ENCODE data around the gene SEPTIN3.

SEPTIN3 gene, protein sequence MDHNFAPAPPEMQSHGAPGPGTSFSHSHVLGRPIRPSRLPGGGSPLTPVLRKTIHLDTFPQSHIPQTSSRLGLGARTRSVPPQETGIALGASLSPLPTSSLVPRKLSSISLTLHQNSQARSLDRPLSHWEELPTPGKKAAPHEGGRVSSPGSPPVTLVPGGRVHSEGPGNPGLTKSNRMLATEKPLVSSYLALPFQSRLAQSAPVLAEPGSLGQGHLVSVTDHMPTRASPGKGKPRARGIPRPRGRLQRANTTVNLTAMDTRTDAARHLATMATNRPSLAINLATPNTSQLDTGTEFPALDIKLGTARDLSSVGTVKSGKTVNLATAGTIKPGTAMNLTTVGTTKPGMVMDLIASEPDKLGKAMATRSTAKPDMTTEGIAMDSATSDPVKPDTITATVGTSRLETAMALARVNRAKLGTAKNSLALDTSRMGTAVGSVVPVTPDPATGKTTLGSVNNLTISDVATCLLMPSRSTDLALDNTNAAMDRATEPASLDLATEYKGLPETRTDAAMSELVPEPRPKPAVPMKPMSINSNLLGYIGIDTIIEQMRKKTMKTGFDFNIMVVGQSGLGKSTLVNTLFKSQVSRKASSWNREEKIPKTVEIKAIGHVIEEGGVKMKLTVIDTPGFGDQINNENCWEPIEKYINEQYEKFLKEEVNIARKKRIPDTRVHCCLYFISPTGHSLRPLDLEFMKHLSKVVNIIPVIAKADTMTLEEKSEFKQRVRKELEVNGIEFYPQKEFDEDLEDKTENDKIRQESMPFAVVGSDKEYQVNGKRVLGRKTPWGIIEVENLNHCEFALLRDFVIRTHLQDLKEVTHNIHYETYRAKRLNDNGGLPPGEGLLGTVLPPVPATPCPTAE

DNA sequence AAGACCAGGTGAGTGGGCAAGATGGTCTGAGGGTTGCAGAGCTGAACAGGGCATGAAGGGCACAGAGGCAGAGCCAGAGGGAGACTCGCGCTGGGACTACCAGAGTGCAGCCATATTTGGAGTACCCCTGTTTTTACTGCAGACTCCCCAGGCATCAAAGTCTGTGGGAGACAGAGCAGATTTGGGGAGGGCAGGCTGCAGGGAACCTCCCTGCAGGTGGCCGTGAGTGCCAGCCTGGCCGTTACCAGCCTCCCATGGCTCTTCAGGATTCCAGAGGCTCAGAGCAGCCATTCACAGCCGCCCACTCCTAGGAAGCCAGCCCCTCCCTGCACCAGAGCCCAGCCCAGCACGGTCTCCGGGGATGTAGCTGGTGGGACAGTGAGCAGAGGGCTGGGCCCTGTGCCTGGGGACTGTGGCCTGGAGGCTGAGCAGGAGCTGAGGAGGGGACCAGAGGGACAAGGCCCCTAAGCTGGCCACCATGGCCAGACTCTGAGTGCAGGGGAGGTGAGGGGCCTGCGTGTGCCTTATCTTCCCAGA lies at the start of gene SEPTIN3:
SEPTIN3 (plus strand) TSS at position 334 of the 537 bp plus-strand sequence. CDS start 2,050 bp downstream, outside the sequence.
- DNase-seq (ENCODE audit: low read depth in 2 of 2): no peak

DNA sequence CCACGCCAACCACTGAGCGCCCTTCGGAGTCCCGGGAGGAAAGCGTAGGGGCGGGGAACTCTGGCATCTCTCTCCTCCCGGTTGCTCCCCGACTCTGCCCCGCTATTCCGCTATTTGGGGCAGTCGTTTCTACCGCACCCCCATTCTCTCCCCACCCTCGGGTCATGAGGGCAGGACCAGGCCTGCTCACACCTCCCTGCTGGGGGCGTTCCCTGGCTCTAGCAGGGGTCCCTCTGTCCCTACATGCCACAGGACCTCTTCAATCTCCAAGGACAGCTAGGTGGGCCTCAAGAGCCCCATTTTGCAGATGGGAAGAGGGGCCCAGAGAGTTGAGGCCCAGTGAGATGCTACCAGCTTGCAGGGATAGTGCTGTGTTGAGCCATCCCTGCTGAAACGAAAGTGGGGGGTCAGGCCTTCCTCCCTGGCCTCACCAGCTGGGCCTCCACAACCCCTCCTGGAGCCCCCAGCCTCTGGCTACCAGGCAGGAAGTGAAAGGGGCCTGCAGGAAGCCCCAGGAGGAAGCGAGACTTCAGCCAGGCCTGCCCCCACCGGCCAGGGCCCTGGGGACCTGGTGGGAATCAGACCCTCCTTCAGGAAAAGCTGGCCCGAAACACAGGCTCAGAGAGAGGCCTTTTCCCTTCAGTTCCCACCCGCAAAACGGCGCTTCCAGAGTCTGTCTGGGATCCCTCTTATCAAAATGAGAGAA lies 48.8 kb upstream of the SEPTIN3 start:
- no peak for DNase-seq (ENCODE audit: low read depth in 2 of 2)

DNA sequence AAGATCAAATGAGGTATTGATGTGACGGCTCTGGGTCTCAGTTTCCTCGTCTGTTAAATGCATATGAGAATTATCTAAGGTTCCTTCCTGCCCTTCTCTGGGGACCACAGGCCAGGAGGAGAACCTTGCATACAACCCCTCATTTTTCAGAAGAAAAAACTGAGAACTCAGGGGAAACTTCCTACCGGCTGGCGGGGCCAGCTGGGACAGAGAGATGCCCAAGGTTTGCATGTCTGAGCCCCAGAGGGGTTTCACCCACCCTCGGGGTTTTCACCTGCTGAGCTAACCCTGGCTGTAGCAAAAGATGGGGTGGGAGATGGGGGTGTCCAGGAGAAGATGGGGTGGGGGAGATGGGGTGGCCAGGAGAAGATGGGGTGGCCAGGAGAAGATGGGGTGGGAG lies 46.9 kb upstream of the SEPTIN3 start:
- no peak for DNase-seq (ENCODE audit: low read depth in 2 of 2)

DNA sequence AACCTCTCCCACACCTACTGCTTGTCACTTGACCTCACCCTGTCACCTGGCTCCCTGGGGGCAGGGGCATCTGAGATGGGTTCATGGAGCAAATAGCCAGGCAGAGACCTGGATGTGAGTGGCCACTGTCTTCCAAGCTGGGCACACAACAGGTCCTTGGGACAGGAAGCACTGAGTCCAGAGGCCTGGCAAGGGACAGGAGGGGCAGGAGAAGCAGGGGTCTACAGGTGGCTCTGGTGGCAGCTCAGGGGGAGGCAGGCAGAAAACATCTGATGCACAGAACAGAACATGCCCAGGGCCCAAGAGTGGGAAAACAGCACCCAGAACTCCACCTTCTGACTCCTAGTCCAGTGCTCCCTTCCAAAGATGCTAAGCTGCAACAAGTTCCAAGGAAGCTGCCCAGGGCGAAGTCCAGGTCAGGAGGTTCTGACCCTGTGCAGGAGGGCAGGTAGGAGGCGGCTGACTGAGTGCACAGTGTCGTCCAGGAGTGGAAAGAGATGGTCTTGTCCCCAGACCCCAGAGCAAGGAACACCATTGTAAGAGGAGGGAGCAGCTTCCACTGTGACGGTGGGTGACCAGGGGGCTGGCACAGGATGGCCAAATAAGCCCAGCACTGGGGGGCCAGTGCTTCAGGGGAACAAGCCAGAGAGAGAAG lies 46.2 kb upstream of the SEPTIN3 start:
- DNase-seq (ENCODE audit: low read depth in 2 of 2): no peak

DNA sequence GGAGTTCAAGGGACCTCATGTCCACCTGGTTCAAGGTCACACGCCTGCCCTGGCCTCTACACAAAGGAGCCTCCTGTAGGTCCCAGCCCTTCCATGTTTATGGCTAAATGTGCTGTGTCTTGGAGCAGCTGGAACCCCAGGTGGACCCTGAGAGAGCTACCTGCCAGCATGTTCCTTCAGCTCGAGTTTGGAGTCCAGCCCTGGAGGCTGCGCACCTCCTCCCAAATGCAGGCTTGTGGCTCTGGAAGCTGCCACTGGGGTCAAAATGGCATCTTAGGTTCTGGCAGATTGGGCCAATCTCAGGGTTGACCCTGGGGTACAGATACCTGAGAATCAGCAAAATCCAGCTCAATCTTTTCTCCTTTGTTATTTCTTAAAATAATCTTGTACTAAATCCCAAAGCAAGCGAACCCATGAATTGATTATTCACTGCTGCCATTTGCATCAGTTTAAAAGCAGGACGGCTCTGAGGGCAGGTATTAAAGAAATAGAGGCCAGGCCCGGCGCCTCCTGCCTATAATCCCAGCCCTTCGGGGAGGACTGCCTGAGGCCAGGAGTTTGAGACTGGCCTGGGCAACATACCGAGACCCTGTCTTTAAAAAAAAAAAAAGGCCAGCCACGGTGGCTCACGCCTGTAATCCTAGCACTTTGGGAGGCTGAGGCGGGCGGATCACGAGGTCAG lies 45.5 kb upstream of the SEPTIN3 start:
- DNase-seq (ENCODE audit: low read depth in 2 of 2): no peak

DNA sequence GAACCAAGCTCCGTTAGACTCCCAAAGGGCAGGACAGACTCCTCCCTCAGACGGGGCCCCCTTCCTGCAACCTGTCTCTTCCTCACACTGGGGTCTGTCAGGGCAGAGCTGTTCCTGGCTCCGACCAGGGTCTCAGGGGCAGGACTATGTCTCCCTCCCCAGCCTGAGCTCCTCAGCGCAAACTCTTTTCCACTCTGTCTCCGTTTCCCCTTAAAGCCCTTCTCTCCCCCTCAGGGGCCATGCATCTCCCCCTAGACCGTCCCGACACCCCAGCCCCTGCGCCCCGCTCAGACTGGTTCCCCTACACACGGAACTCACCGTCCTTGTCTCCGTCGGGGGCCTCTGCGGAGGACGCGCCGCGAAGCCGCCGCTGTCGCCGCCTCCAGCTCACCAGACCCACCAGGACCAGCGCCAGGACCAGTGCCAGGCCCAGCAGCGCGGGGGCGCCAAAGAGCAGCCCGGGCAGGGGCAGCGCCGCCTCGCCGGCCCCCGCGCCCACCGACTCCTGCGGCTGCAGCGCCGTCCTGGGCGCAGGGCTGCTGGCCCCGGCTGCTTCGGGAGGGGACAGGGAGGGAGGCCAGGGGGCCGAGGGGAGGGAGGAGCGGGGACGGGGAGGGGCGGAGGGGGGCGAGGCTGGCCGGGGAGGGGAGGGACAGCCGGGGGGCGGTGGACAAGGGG lies 43.3 kb upstream of the SEPTIN3 start:
- peak; percentile 54 to 63 for DNase-seq (ENCODE audit: low read depth in 2 of 2)

DNA sequence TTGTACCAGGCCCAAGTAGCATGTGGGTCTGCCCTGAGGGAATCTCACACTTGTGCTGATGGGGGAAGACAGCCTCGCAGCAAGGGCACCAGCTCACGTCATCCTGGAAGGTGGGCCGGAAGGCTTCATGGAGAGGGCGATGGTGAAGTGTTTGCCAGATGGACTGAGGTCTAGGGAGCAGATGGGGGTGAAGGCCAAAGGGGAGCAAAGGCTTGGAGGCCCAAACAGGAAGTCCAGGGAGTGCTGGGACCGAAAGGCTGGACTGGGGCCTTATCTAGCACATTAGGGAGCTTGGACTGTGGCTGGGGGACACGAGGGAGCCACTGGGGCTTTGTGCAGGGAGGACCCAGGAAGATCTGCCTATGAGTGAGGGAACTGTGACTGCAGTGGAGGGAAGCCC lies 41.4 kb upstream of the SEPTIN3 start:
- no peak for DNase-seq (ENCODE audit: low read depth in 2 of 2)

DNA sequence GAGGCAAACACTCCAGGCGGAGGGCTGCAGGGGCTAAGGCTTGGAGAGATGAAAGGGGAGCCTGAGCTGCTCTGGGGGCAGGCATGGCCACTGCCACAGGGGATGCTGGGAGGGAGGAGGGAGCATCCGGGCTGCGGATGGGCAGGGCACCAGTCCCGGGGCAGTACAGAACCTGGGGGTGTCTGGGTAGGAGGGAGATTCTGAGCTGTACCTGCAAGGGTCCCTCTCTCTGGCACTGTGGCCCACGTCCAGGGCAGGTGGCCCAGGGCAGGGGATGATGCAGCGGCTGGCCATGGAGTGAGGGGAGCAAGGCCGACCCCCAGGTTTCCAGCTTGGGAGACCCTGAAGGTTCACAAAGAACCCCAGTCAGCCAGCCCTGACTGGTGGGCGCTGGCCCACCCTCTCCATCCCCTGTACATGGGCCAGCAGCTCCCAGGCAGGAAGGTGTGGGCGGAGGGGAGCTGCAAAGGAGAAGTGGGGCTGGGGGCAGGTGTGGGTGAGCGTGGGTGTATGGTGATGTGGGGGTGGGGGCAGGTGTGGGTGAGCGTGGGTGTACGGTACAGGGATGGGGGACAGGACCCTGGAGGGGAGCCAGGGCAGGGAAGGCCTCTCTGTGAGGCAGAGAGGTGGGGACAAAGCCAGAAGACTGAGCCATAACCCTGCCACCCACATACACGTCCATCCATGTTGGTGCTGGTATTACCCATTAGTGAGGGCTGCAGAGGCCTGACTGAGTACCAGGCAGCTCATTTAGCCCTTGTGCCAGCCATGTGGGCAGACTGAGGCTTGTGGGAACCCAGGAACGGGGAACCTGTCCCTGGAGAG lies 40.4 kb upstream of the SEPTIN3 start:
- DNase-seq (ENCODE audit: low read depth in 2 of 2): no peak

DNA sequence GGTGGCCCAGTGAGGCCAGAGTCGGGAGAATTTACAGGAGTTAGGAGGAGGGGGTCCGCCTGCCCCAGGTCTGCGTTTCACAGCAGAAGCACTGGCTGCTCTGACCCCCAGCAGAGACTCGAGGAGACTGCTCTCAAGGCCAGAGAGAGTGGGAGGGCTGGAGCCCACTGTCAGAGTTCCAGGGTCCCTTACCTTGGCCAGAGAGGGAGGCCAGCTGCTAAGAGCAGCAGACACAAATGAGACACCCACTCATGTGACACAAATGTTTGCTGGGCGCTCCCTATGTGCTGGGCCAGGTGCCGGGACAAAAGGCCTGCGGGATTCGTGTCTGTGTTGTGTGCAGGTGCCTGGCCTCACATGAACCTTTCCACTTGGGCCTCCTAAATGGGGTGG lies 39.8 kb upstream of the SEPTIN3 start:
- DNase-seq (ENCODE audit: low read depth in 2 of 2): no peak

DNA sequence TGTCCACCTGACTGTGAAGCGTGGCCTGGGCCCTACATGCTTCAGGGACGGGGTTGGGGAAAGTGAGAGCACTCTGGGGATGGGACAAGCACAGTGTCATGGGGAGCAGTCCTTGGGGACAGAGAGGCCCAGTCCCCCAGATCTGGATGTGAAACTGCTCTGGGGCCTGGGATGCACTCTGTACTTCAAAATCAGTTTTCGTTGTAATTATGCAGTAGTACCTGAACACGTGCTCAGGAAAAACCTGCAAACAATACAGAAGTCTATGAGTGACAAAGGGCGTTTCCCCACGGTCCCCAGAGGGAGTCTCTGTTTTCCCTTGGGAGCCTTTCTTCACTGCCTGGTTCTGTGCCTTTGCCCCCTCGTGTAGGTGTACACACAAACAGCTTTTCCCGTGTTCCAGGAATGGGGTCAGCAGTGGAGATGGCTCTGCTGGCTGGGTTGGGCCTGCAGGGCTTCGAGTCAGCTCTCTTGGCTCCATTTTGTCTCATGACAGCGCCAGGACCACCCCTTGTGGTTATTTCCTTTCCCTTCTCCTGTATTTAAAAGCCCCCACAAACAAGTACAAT lies 37.5 kb upstream of the SEPTIN3 start:
- no peak for DNase-seq (ENCODE audit: low read depth in 2 of 2)

DNA sequence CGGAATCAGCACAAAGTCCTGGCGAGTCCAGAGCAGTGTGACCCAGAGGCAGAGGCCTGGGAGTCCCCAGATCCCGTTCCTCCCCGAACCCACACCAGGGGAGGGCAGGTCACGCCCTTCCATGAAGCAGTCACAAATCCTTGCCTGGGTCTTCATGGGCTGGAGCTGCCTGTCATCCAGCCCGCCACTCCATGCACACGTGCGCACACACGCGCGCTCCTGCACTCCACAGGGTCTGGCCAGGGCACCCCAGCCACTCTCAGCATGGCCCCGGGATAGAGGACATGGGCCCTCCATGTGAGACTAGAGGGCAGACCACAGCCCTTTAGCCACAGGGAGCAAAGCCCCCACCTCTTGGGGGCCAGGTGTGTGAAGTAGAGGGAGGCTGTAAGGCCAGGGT lies 36.9 kb upstream of the SEPTIN3 start:
- DNase-seq (ENCODE audit: low read depth in 2 of 2): no peak

DNA sequence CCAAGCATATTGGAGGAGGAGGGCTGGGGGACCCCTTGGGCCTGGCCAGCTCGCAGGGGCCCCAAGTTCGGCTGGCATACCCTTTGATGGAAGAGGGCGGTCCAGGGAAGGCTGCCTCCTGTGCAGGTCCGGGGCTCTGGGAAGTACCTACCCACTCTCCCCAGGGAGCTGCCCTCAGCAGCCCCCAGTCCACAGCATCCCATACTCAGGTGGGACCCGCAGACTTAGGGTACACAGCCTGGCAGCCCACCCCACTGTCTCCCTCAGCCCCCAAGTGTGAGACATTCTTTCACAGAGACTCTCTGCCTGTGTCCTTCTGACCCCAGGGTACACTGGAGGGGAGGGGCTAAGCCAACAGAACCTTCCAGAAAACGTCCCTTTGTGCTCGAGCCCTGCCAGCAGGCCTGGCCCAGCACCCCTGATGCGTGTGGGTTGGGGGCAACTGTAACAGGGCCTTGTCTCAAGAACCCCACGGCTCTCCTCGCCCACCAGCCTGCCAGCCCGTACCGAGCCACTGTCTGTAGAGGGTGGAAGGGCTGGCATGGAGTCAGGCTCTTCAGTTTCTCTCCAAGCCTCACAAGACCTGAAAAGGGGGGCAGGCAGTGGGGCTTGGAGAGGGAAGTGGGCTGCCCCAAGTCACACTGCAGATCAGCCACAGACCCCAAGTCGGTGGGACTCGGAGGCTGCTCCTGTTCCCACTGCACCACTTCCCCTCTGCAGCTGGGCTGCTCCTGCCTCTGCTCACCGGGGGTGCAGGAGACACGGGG lies 35.6 kb upstream of the SEPTIN3 start:
- no peak for DNase-seq (ENCODE audit: low read depth in 2 of 2)

DNA sequence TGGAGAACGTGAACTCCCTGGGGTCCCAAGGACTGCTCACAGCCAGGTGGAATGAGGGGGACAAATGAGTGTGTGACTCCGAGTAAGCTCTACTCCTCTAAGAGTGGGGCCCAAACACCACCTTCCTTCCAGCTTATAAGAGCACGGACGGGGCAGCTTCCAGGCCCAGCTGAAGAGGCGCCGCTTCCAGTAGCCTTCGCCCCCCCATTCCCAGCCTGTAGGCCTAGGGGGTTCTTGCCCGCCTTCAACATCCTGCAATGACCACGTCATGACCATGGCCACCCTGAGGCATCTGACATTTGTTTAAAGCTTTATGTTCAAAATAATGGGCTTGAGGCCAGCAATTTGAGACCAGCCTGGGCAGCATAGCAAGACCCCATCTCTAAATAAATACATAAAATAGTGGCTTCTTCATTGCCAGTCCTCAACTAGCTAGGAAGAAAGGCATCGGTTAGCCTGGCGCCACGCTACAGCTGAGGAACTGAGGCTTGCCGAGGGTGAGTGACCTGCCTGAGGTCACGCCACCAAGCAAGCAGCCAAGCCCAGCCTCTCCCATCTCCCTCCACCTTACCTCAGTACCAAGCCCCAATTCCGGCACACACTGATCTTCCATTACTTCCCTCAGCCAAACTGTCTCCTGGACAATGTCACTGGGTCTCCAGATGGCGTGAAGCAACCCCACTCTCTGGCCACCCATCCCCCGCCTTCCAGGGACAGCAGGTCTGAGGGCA lies 34.8 kb upstream of the SEPTIN3 start:
- DNase-seq (ENCODE audit: low read depth in 2 of 2): no peak

DNA sequence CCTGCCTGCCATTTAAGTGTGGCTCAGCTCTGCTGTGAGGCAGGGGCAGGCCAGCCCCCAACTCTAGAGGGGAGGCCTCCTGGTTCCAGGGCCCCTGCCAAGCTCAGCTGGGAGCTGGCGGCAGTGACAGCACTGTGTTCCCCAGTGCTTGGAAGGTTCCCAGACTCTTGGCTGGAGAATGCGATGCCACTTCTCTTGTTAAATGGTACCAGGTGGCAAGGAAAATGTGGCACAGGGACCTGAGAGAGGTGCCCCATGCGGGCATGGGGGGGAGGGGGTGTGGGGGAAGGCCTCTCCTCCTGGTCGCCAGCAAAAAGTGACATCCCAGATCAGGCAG lies 34.3 kb upstream of the SEPTIN3 start:
- no peak for DNase-seq (ENCODE audit: low read depth in 2 of 2)

DNA sequence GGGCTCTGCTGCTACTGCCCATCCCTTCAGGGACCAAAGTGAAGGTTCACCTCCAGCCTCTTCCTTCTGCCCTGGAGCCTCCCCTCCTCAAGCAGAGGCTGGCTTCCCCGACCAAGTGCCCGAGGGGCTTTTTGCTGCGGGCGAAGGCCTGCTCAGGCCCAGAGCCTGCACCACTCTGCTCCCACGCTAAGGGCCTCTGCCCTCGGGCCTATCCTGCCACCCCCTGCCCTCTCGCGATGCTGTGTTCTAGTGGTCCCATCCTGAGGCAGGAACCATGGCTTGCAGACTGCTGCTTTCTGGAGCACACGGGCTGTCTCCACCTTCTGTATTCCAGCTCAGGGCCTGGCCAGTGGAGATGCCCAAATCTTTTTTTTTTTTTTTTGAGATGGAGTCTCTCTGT lies 33.7 kb upstream of the SEPTIN3 start:
- no peak for DNase-seq (ENCODE audit: low read depth in 2 of 2)

DNA sequence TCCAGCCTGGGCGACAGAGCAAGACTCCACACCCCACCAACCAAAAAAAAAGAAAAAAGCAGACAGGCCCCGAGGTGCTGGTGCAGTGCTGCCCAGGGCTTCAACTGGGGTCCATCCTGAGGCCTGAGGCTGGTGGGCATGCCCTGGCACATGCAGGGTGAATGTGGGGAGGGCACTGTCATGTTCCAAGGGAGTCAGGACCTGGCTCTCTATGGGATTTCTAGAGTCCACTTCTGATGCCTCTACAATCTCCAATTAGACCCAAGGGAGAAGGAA lies 32.4 kb upstream of the SEPTIN3 start:
- DNase-seq (ENCODE audit: low read depth in 2 of 2): no peak

DNA sequence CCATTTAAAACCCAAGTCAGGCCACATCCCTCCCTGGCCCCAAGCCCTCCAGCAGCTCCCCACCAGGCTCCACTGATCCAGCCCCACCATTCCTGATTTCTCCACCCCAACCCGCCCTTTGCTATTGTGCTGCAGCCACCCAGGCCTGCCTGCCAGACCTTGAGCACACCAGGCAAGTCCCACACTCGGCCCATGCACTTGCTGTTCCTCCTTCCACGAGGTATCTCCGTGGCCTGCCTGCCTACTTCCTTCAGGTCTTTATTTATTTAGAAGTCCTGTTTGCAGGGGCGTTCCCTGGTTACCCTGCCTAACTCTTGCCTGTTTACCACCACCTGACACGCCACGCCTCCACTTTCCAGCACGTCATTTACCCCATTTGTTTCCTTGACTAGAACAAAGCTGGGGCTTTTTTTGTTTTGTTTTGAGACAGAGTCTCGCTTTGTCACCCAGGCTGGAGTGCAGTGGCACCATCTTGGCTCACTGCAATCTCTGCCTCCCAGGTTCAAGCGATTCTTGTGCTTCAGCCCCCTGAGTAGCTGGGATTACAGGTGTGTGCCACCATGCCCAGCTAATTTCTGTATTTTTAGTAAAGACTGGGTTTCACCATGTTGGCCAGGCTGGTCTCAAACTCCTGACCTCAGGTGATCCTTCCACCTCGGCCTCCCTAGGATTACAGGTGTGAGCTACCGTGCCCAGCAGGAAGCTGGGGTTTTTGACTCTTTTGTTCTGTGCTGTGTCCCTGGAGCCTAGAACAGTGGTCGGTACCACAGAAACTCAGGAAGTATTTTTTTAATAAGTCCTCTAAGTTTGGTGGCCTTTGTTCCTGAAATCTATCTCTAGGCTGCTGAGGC lies 29.0 kb upstream of the SEPTIN3 start:
- peak; percentile 82 to 92 for DNase-seq (ENCODE audit: low read depth in 2 of 2)

All from stimulated activated CD4-positive, alpha-beta T cell treated with anti-CD3 and anti-CD28 coated beads, Interleukin-1b, Interleukin-23, amount 100 ng/mL, for 1 hour (primary cell).